ENCODE data around the gene MOB4.

DNA sequence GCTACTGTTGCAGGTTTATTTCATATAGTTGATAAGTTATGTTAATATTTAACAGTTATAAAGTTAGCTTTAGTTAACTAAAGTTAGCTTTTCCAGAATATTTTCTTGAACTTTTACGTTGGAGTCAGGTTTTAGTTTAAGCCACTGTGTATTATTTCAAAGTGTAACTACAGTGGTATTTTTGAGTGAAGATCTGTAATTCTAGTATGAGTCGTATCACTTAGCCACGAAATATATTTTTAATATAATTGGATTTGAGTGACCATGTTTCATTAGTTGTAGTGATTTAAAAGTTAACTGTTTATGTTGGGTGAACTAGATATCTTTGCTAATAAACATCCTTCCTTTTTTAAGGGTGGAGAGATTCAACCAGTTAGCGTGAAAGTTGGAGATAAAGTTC is 13.2 kb upstream of the MOB4 start:
- TF ChIP-seq, protein P1, sequence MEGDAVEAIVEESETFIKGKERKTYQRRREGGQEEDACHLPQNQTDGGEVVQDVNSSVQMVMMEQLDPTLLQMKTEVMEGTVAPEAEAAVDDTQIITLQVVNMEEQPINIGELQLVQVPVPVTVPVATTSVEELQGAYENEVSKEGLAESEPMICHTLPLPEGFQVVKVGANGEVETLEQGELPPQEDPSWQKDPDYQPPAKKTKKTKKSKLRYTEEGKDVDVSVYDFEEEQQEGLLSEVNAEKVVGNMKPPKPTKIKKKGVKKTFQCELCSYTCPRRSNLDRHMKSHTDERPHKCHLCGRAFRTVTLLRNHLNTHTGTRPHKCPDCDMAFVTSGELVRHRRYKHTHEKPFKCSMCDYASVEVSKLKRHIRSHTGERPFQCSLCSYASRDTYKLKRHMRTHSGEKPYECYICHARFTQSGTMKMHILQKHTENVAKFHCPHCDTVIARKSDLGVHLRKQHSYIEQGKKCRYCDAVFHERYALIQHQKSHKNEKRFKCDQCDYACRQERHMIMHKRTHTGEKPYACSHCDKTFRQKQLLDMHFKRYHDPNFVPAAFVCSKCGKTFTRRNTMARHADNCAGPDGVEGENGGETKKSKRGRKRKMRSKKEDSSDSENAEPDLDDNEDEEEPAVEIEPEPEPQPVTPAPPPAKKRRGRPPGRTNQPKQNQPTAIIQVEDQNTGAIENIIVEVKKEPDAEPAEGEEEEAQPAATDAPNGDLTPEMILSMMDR (IDR thresholded peaks at IDR 0.05 in 8 of 11, conservative IDR thresholded peaks at IDR 0.05 in 3 of 11), result no peak
- no peak for TF ChIP-seq POLR2AphosphoS5 (IDR thresholded peaks at IDR 0.05)

Data from spleen (tissue), 7 donors.